CD4-positive, alpha-beta memory T cell (primary cell): Measurements from ENCODE around the gene DMAC2. TPM values are rescaled to one million over a fixed set of nuclear protein-coding genes. Genes with fewer than 3 reads are reported as not detected.
"Not testable (repeated sequence)": the region's sequence is repeated elsewhere in the genome, so short reads cannot be mapped to it uniquely, and the experiment has no call there.

ENCODE experiments used
- CTCF ChIA-PET: fragments of 350-600 bp; sonication (Branson Sonifier 250); formaldehyde crosslinking; loops from one replicate; lab custom pipeline; 2021; ENCODE audit warnings: inconsistent platforms; ENCODE audit not compliant: partially characterized antibody; lab: Charles Lee
- POLR2A ChIA-PET: fragments of 350-600 bp; sonication (Branson Sonifier 250); formaldehyde crosslinking; loops from one replicate; lab custom pipeline; 2021; ENCODE audit not compliant: partially characterized antibody; lab: Charles Lee
- DNase-seq, 5 donors: peaks; one replicate each; pipeline versions ENCODE4 v3.0.0 to v3.0.0-alpha.2; 2020 to 2022; ENCODE audit warnings: mixed read lengths in 1 of 5
- H3K27ac ChIP-seq: one replicate; pipeline ENCODE4 v1.7.0; 2013; ENCODE audit warnings: low read depth, low read length
- H3K27me3 ChIP-seq: 2 replicates; pipeline ENCODE4 v1.7.0; 2013; ENCODE audit warnings: mild to moderate bottlenecking, low read length, moderate library complexity; ENCODE audit not compliant: insufficient read depth
- H3K36me3 ChIP-seq: 2 replicates; pipeline ENCODE4 v1.7.0; 2013; ENCODE audit warnings: mild to moderate bottlenecking, low read length, moderate library complexity; ENCODE audit not compliant: insufficient read depth
- H3K4me1 ChIP-seq: 2 replicates; pipeline ENCODE4 v1.7.0; 2013; ENCODE audit warnings: mild to moderate bottlenecking, low read length, moderate library complexity; ENCODE audit not compliant: insufficient read depth
- H3K4me3 ChIP-seq, 2 donors: one replicate each; pipeline ENCODE4 v1.7.0; 2013; ENCODE audit warnings: low read length in 2 of 2, mild to moderate bottlenecking in 1 of 2
- H3K9me3 ChIP-seq, 2 donors: one replicate each; pipeline ENCODE4 v1.7.0; 2013; ENCODE audit warnings: low read length in 2 of 2, control low read depth in 1 of 2; ENCODE audit not compliant: control insufficient read depth in 1 of 2
- H3K27ac Mint-ChIP-seq, 7 donors: one replicate each; pipeline ENCODE4 v1.8.0; 2020 to 2021; ENCODE audit warnings: mixed read lengths in 7 of 7, mild to moderate bottlenecking in 6 of 7, inconsistent platforms in 3 of 7, moderate library complexity in 3 of 7
- H3K27me3 Mint-ChIP-seq, 2 donors: one replicate each; pipeline ENCODE4 v1.8.0; 2020 to 2021; ENCODE audit warnings: mixed read lengths in 2 of 2
- H3K36me3 Mint-ChIP-seq, 2 donors: one replicate each; pipeline ENCODE4 v1.8.0; 2020 to 2021; ENCODE audit warnings: mixed read lengths in 2 of 2, inconsistent platforms in 1 of 2, mild to moderate bottlenecking in 1 of 2
- H3K4me1 Mint-ChIP-seq, 4 donors: one replicate each; pipeline ENCODE4 v1.8.0; 2020 to 2021; ENCODE audit warnings: mixed read lengths in 4 of 4, mild to moderate bottlenecking in 1 of 4
- H3K4me3 Mint-ChIP-seq, 8 donors: one replicate each; pipeline ENCODE4 v1.8.0; 2020 to 2021; ENCODE audit warnings: mixed read lengths in 8 of 8, mild to moderate bottlenecking in 7 of 8, moderate library complexity in 6 of 8, inconsistent platforms in 3 of 8
- H3K9me3 Mint-ChIP-seq, 8 donors: one replicate each; pipeline ENCODE4 v1.8.0; 2020 to 2021; ENCODE audit warnings: mixed read lengths in 8 of 8, mild to moderate bottlenecking in 5 of 8, inconsistent platforms in 3 of 8, moderate library complexity in 1 of 8
- intact Hi-C: fragments of 100-400 bp; cut with micrococcal nuclease; formaldehyde crosslinking; loops from one replicate; pipeline ENCODE4 v1.15.1; 2023
- polyA plus RNA-seq, 2 donors: library from polyadenylated mRNA; unstranded; fragments of 300-500 nt; fragmentation: Illumina TruSeq; gene quantifications; one replicate each; pipeline ENCODE4 v1.2.3, GENCODE V29; 2021
- total RNA-seq, 2 experiments: library from RNA; stranded (reverse); gene quantifications; one replicate each; pipeline ENCODE4 v1.2.3, GENCODE V29; 2021

DMAC2 gene
- total RNA-seq (10 to 100 TPM; 27.7 to 28.9 TPM), polyA plus RNA-seq (10 to 100 TPM; 43.1 to 58.2 TPM)

DNA sequence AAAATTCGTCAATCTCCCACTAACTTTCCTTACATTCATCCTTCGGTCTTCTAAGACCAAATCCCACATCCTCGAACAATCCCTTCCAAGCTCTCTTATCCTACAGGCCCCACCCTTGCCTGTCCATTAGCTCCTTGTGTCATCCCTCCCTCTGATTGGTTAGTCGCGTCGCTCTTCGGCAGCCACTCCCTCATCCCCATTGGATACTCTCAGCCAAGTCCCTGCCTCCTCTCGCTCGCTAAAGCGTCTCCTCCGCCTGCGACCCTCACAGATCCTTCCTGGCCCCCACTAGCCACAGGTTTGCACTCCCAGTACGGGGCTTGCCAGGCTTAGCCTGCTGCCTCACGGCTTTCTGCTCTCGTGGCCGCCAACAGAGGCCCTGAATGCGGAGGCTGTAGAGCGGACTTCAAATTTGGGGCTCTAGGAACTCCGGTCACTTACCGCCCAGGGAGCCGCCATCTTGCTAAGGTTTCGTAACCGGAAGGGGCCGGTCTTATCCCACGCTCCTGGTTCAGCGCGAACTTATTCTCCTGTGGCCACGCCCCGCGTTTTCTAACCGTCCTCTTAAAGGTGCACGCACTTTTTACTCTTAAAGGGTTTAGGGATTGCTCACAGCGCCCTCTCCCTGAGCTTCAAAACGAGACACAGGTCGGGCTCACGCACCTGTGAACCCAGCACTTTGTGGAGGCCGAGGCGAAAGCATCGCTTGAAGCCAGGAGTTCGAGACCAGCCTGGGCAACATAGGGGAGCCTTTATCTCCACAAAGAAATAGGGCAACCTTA is at the start of gene DMAC2:
Gene DMAC2, minus strand, starts transcription at position 472 of the 782 bp plus-strand sequence. Its CDS starts 13 bp downstream, at position 459.
- Histone ChIP-seq H3K4me1 (peaks cover 19% of the 10 kb centered on the region), H3K4me3 (peak within 1 kb of the TSS; percentile 80 to 93), H3K36me3 (no peaks in the 10 kb centered on the region), H3K27ac (peak within 1 kb of the TSS; percentile 85), H3K27me3 (no peaks in the 10 kb centered on the region), H3K9me3 (no peaks in the 10 kb centered on the region)
- Mint-ChIP-seq H3K27me3 (peaks cover 6 to 7% of the 10 kb centered on the region in 2 donors), H3K9me3 (no peaks in the 10 kb centered on the region), H3K4me1 (peaks cover 6 to 11% (median 10%) of the 10 kb centered on the region in 4 donors), H3K4me3 (peak within 1 kb of the TSS in 3 of 8 donors; percentile 5 to 80 (median 27)), H3K36me3 (peaks cover 8 to 9% of the 10 kb centered on the region in 2 donors), H3K27ac (peak within 1 kb of the TSS in 4 of 7 donors; percentile 22 to 60 (median 25))
- intact Hi-C loops, result loop anchor here (1.0 to 2.0 kb wide), 5 partner anchors 12 to 235 kb away; partner anchors contain the start of genes B3GNT8, BCKDHA and EXOSC5
- ChIA-PET POLR2A (interaction anchor here (0.6 to 2.2 kb wide), 20 partner anchors 8 to 776 kb away, joined by 3 to 20 read pairs (median 4); partner anchors contain the start of genes B9D2, CCDC97, HNRNPUL1 and TGFB1), CTCF (interaction anchor here (0.5 to 3.9 kb wide), 15 partner anchors 8 to 646 kb away, joined by 3 to 39 read pairs (median 3); partner anchors contain the start of gene B9D2)
- peak; percentile 87 to 97 (median 92) for DNase-seq

DNA sequence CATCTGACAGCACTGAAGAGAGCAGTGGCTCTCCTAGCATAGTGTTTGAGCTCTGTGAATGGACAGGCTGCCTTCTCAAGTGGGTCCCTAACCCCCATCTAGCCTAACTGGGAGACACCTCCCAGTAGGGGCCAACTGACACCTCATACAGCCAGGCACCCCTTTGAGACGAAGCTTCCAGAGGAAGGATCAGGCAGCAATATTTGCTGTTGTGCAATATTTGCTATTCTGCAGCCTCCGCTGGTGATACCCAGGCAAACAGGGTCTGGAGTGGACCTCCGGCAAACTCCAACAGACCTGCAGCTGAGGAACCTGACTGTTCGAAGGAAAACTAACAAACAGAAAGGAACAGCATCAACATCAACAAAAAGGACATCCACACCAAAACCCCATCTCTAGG is 47.2 kb upstream of the DMAC2 start:
- intact Hi-C loops, H3K4me1 Mint-ChIP-seq, H3K36me3 Mint-ChIP-seq, H3K4me1 ChIP-seq, H3K27ac Mint-ChIP-seq, DNase-seq, H3K27ac ChIP-seq, H3K27me3 ChIP-seq, H3K9me3 ChIP-seq, H3K4me3 ChIP-seq, H3K36me3 ChIP-seq, H3K4me3 Mint-ChIP-seq, CTCF ChIA-PET: not testable (repeated sequence)
- peaks cover 26 to 32% of the 10 kb centered on the region in 2 donors for H3K27me3 Mint-ChIP-seq
- H3K9me3 Mint-ChIP-seq, result peaks cover 0 to 13% (median 7%) of the 10 kb centered on the region in 8 donors
- POLR2A ChIA-PET, result interaction anchor here (0.6 kb wide), 1 partner anchor 69 kb away, joined by 3 read pairs; no protein-coding TSS in a partner anchor

DNA sequence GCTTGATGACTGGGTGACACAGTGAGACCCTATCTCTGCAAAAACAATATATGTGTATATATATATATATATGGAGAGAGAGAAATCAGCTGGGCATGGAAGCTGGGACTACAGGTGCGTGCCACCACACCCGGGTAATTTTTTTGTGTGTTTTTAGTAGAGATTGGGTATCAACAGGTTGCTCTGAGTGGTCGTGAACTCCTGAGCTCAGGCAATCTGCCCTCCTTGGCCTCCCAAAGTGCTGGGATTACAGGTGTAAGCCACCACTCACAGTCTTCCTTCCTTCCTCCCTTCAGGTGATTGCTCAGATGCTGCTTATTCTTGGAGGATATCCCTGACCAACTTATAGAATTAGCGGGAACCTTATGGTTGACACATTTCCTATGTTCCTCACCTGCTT is 45.1 kb upstream of the DMAC2 start:
- Histone ChIP-seq H3K27me3 (no peaks in the 10 kb centered on the region), H3K4me3 (no peak overlapping the region), H3K27ac (no peak overlapping the region), H3K9me3 (no peaks in the 10 kb centered on the region), H3K36me3 (no peaks in the 10 kb centered on the region), H3K4me1 (no peaks in the 10 kb centered on the region)
- Mint-ChIP-seq H3K36me3 (no peaks in the 10 kb centered on the region), H3K4me3 (no peak overlapping the region), H3K27ac (no peak overlapping the region), H3K4me1 (no peaks in the 10 kb centered on the region), H3K27me3 (peaks cover 28 to 46% of the 10 kb centered on the region in 2 donors), H3K9me3 (peaks cover 0 to 13% (median 7%) of the 10 kb centered on the region in 8 donors)
- intact Hi-C loops, result no loop called here
- ChIA-PET CTCF (no interaction called here), POLR2A (no interaction called here)
- no peak for DNase-seq

DNA sequence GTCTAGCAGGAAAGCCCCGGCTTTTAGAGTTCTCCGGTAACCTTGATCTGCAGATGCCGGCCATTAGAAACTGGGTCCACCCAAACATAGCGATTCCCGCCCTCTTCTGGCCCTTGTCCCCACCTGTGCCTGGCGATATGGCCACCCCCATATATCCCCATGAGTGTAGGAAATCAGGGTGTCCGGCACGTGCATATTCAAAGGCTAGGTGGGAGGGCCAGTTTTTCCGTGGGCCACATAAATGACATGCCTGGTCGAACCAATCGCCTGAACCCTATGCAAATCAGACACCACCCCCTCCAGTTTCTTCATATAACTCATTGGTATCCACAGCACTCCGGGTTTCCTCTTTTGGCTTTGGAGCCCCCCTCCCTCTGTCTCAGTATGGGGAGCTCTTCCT is 40.6 kb upstream of the DMAC2 start:
- Histone ChIP-seq H3K27me3 (no peaks in the 10 kb centered on the region), H3K4me1 (no peaks in the 10 kb centered on the region), H3K9me3 (no peaks in the 10 kb centered on the region), H3K4me3 (no peak overlapping the region), H3K36me3 (no peaks in the 10 kb centered on the region), H3K27ac (no peak overlapping the region)
- CTCF ChIA-PET, result no interaction called here
- no peak for DNase-seq
- Mint-ChIP-seq H3K27me3 (peaks cover 30 to 39% of the 10 kb centered on the region in 2 donors), H3K4me3 (no peak overlapping the region), H3K36me3 (no peaks in the 10 kb centered on the region), H3K9me3 (no peaks in the 10 kb centered on the region), H3K27ac (no peak overlapping the region), H3K4me1 (no peaks in the 10 kb centered on the region)
- POLR2A ChIA-PET, result no interaction called here
- intact Hi-C loops, result no loop called here

DNA sequence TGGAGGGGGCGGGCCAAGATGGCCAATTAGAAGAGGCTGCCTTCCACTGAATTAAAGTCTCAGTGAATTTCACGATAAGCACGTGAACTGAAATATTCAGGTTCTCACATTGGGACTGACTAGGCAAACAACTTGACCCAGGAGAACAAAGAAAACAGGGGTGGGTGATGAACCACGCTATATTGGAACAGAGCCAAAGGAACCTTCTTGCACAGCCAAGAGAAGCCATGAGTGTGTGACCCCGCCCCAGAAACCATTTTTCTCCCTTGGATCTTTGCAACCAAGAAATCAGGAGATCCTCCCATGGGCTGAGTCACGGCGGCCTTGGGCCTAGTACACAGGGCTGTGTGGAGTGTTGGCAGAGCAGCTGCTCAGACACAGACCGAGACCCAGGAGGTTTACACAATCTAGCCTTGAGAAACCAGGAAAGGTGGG is 40.1 kb upstream of the DMAC2 start:
- Mint-ChIP-seq H3K9me3 (no peaks in the 10 kb centered on the region), H3K27ac (no peak overlapping the region), H3K27me3 (peaks cover 30 to 36% of the 10 kb centered on the region in 2 donors), H3K4me3 (no peak overlapping the region), H3K4me1 (no peaks in the 10 kb centered on the region), H3K36me3 (no peaks in the 10 kb centered on the region)
- no peaks in the 10 kb centered on the region for H3K36me3 ChIP-seq
- no peaks in the 10 kb centered on the region for H3K4me1 ChIP-seq
- no peak overlapping the region for H3K4me3 ChIP-seq
- DNase-seq, result no peak
- no peaks in the 10 kb centered on the region for H3K9me3 ChIP-seq
- ChIA-PET CTCF (no interaction called here), POLR2A (no interaction called here)
- intact Hi-C loops, result no loop called here
- H3K27me3 ChIP-seq, result no peaks in the 10 kb centered on the region
- H3K27ac ChIP-seq, result no peak overlapping the region

DNA sequence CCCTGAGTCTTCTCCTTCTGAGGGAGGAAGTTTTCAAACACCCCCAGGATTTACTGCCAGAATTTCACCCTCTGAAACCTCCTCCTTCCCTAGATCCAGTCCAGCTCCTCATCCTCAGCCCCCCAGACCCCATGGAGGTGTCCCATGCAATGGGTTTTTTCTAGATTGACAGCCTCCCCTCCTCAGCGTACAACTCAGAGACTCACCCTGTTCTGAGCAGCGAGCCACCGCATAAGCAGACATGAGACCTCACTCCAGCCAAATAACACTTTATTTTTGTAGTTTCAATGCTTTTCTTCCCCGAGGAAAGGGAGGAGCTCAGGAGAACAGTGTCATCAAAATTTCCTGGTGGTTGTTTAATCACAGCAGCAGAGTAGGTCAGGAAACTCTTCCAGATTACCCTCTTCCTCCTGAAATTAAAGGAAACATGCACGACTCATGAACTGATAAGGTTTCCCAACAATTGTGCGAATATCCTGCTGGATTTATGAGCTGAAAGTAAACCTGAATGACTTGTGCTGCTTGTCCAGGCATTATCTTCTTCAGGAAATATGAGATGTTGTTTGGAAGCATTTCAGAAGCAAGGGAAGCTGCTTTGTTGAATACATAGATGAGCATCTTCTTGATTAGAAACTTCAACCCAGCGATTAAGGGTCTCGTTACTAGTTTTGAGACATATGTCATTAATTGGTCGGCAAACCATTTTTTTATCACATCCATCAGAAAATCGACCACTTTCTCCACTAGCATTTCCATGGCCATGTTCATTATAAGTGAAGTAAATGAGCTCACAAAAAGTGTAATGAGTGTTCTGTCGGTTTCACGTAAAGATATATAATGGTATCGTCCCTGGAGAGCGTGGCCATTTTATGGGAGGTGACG is 39.4 kb upstream of the DMAC2 start:
- POLR2A ChIA-PET, result no interaction called here

DNA sequence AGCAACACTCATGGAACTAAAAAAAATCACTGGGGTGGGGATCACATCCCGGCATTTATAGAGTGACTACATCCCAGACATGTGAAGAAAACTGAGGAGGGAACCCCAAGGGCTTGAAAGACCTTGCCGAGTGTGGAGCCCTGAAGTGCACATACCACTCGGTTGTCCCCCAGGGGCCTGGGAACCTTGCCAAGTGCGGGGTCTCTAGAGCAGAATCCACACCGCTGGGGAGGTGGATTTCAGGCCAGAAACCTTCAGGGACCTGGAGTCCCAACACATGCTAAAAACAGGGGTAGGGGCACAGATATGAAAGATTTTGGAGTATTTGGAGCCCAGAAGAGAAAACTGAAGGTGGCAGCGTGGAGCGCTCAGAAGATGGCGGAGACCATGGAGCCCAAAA is 38.5 kb upstream of the DMAC2 start:
- Mint-ChIP-seq H3K36me3 (no peaks in the 10 kb centered on the region), H3K27me3 (peaks cover 22 to 44% of the 10 kb centered on the region in 2 donors), H3K4me3 (no peak overlapping the region), H3K9me3 (no peaks in the 10 kb centered on the region), H3K4me1 (no peaks in the 10 kb centered on the region), H3K27ac (no peak overlapping the region)
- Histone ChIP-seq H3K27ac (no peak overlapping the region), H3K36me3 (no peaks in the 10 kb centered on the region), H3K9me3 (no peaks in the 10 kb centered on the region), H3K4me1 (no peaks in the 10 kb centered on the region), H3K27me3 (peaks cover 4% of the 10 kb centered on the region), H3K4me3 (no peak overlapping the region)
- ChIA-PET CTCF (no interaction called here), POLR2A (no interaction called here)
- intact Hi-C loops, result no loop called here
- no peak for DNase-seq

More for the DNA sequence above, 39.4 kb upstream of the DMAC2 start:
- peaks cover 26 to 39% of the 10 kb centered on the region in 2 donors for H3K27me3 Mint-ChIP-seq
- Histone ChIP-seq H3K36me3 (no peaks in the 10 kb centered on the region), H3K9me3 (no peaks in the 10 kb centered on the region), H3K27me3 (no peaks in the 10 kb centered on the region), H3K4me1 (no peaks in the 10 kb centered on the region), H3K4me3 (no peak overlapping the region), H3K27ac (no peak overlapping the region)
- H3K36me3 Mint-ChIP-seq, result no peaks in the 10 kb centered on the region
- intact Hi-C loops, result no loop called here
- CTCF ChIA-PET, result interaction anchor here (0.6 kb wide), 1 partner anchor 27 kb away, joined by 4 read pairs; no protein-coding TSS in a partner anchor
- H3K9me3 Mint-ChIP-seq, result no peaks in the 10 kb centered on the region
- H3K4me3 Mint-ChIP-seq, result no peak overlapping the region
- H3K27ac Mint-ChIP-seq, result peak overlapping the region in 1 of 7 donors; percentile 70
- no peak for DNase-seq
- H3K4me1 Mint-ChIP-seq, result no peaks in the 10 kb centered on the region
